Inflammatory macrophage treated with lipopolysaccharide for 4 hours (primary cell): ENCODE results near the gene BCO1.

Experiments
- DNase-seq: peaks from one replicate; pipeline ENCODE4 v3.0.0-alpha.2; 2020

Gene BCO1

GRCh38 chr16:81321536-81321935 lies 83.0 kb downstream of the BCO1 start:
- DNase-seq = no peak

- DNase-seq = no peak
Measured at GRCh38 chr16:81324808-81325207, 86.3 kb downstream of the BCO1 start.

GRCh38 chr16:81327011-81327410 lies 88.5 kb downstream of the BCO1 start:
- DNase-seq = no peak

DNA sequence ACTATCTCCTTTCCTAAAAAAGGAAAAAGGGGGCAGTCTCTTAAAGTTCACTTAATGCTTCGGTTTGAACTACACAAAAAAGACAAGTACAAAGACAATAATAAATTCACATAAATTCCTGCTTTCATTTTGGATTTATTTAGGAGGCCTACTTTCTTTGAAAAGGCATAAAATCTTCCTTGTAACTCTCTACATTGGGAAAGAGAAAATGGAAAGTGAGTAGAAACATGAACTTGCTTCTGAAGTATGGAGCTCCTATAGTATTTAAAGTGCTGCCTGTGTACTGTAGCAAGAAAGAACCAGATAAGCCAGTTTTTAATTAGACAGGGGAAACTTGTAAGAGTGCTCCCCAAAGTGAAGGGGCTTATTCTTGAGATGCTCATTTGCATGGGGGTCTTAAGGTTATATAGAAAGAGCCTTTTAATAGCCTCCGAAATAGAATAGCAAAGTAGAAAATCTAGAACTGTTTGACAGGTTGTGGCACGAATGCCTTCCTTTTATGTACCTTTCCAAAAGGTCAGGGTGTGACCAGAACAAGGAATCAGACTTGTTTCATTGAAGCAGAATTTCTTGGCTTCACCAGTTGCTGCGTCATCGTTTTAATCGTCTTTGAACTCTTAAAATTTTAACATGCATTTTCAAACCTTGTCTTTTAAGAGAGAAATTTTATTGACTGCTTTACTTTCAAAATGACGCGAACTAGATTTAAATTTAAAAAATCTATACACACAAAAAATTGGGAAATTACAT lies 89.1 kb downstream of the BCO1 start:
- no peak for DNase-seq

- no peak for DNase-seq
Measured at GRCh38 chr16:81329947-81330346, 91.5 kb downstream of the BCO1 start.

- no peak for DNase-seq
Measured at GRCh38 chr16:81333356-81333755, 94.9 kb downstream of the BCO1 start.

DNA sequence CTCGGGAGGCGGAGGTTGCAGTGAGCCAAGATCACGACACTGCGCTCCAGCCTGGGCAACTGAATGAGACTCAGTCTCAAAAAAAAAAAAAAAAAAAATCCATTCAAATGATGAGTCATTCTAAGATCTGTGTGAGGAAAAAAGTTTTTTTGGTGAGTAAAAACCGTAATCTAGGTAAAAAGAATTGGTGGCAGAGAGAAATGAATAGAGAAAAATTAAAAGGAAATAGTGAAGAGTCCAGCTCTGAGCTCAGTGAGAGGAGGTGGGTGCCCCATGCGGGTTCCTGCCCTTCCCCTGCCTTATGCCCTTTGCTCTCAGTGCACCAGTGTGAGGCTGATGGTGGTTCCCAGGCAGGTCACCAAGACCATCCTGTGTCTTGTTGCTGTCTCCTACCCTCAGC lies 97.2 kb downstream of the BCO1 start:
- DNase-seq = no peak

GRCh38 chr16:81337097-81337496 lies 98.6 kb downstream of the BCO1 start:
- no peak for DNase-seq
